Loucy (cell line): ENCODE results near the gene MAP10.

Experiments
- H2AFZ ChIP-seq: fragments of 200-600 bp; sonication (generic); 2 replicates; pipeline ENCODE4 v1.6.0; 2016; ENCODE audit warnings: antibody characterized with exemption, mild to moderate bottlenecking, low read length, moderate library complexity
- H3F3A ChIP-seq: fragments of 200-600 bp; 2 replicates; pipeline ENCODE4 v1.6.0; 2016; ENCODE audit warnings: antibody characterized with exemption, low read depth, mild to moderate bottlenecking
- H3K27me3 ChIP-seq: fragments of 200-600 bp; sonication (generic); 2 replicates; pipeline ENCODE4 v1.6.1; 2014; ENCODE audit warnings: low read length, mild to moderate bottlenecking; ENCODE audit not compliant: insufficient read depth, poor library complexity, severe bottlenecking
- H3K36me3 ChIP-seq: fragments of 200-600 bp; sonication (generic); 2 replicates; pipeline ENCODE4 v1.6.1; 2016; ENCODE audit warnings: low read length; ENCODE audit not compliant: insufficient read depth
- H3K4me1 ChIP-seq: fragments of 200-600 bp; sonication (generic); 2 replicates; pipeline ENCODE4 v1.5.1; 2014; ENCODE audit warnings: low read length, mild to moderate bottlenecking; ENCODE audit not compliant: insufficient read depth, poor library complexity, severe bottlenecking
- H3K4me2 ChIP-seq: fragments of 200-600 bp; sonication (generic); 2 replicates; pipeline ENCODE4 v1.6.0; 2014; ENCODE audit warnings: antibody characterized with exemption, low read length, low read depth, mild to moderate bottlenecking; ENCODE audit not compliant: poor library complexity, severe bottlenecking
- H3K4me3 ChIP-seq: fragments of 200-600 bp; sonication (generic); 2 replicates; pipeline ENCODE4 v1.5.1; 2014; ENCODE audit warnings: low read length, mild to moderate bottlenecking, mixed read lengths; ENCODE audit not compliant: poor library complexity, severe bottlenecking
- H3K79me2 ChIP-seq: fragments of 200-600 bp; sonication (generic); 2 replicates; pipeline ENCODE4 v1.6.1; 2014; ENCODE audit warnings: low read length; ENCODE audit not compliant: insufficient read depth
- H3K9ac ChIP-seq: fragments of 200-600 bp; sonication (generic); 2 replicates; pipeline ENCODE4 v1.6.0; 2014; ENCODE audit warnings: mild to moderate bottlenecking, low read depth, low read length, moderate library complexity; ENCODE audit not compliant: poor library complexity, severe bottlenecking
- H3K9me2 ChIP-seq: fragments of 200-600 bp; sonication (generic); replicated peaks from 2 replicates; pipeline ENCODE4 v1.6.1; 2016; ENCODE audit warnings: low read depth, low read length, mixed read lengths
- H3K9me3 ChIP-seq: fragments of 200-600 bp; sonication (generic); 2 replicates; pipeline ENCODE4 v1.6.1; 2014; ENCODE audit warnings: mild to moderate bottlenecking, antibody characterized with exemption, low read length, low read depth; ENCODE audit not compliant: insufficient read depth
- H4K20me1 ChIP-seq: fragments of 200-600 bp; sonication (generic); 2 replicates; pipeline ENCODE4 v1.6.0; 2014; ENCODE audit warnings: antibody characterized with exemption, low read length, mild to moderate bottlenecking; ENCODE audit not compliant: insufficient read depth, poor library complexity, severe bottlenecking
- EZH2phosphoT487 ChIP-seq: fragments of 200-600 bp; IDR thresholded peaks from 2 replicates; pipeline ENCODE4 v1.6.1; 2018; ENCODE audit warnings: antibody characterized with exemption, mild to moderate bottlenecking, moderate library complexity, borderline replicate concordance
- TF ChIP-seq, protein P1 (sequence below): fragments of 200-600 bp; sonication (generic); conservative IDR thresholded peaks from 2 replicates; pipeline ENCODE4 v1.5.1; 2014; ENCODE audit warnings: mild to moderate bottlenecking, antibody characterized with exemption, low read length

Gene MAP10

DNA sequence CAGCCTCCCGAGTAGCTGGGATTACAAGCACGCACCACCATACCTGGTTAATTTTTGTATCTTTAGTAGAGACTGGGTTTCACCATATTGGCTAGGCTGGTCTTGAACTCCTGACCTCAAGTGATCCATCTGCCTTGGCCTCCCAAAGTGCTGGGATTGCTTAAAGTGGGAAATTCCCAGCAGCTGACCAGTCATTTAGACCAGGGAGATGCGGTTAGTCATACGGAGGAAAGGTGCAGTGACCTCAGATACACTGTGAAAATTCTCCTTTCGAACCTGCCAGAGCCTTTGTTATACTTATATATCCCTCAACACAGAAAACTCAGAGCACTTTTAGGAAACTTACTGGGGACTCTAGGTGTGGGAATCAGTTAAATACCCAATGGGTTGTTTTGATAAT, 39.6 kb downstream of the MAP10 start:
- no peaks in the 10 kb centered on the region for H3F3A ChIP-seq
- no peaks in the 10 kb centered on the region for H3K4me1 ChIP-seq
- H3K79me2 ChIP-seq, result no peaks in the 10 kb centered on the region
- no peak overlapping the region for H3K9ac ChIP-seq
- no peaks in the 10 kb centered on the region for H3K36me3 ChIP-seq
- TF ChIP-seq EZH2phosphoT487, result no peak
- no peak overlapping the region for H3K4me3 ChIP-seq
- H3K9me3 ChIP-seq, result peaks cover 12% of the 10 kb centered on the region; the same call in 1 of the 2 replicates
- no peaks in the 10 kb centered on the region for H3K9me2 ChIP-seq
- H3K27me3 ChIP-seq, result no peaks in the 10 kb centered on the region
- H2AFZ ChIP-seq, result no peak overlapping the region
- H3K4me2 ChIP-seq, result no peak overlapping the region
- no peaks in the 10 kb centered on the region for H4K20me1 ChIP-seq

GRCh38 chr1:232845406-232845955, 40.3 kb downstream of the MAP10 start:
- no peaks in the 10 kb centered on the region for H3K79me2 ChIP-seq

GRCh38 chr1:232851532-232851931, 46.3 kb downstream of the MAP10 start:
- H3K4me2 ChIP-seq, result no peak overlapping the region
- H3K79me2 ChIP-seq, result no peaks in the 10 kb centered on the region
- H3K36me3 ChIP-seq, result no peaks in the 10 kb centered on the region
- no peak overlapping the region for H3K9ac ChIP-seq
- H3K4me1 ChIP-seq, result peaks cover 2% of the 10 kb centered on the region
- H2AFZ ChIP-seq, result no peak overlapping the region
- H3K4me3 ChIP-seq, result no peak overlapping the region
- no peaks in the 10 kb centered on the region for H4K20me1 ChIP-seq
- TF ChIP-seq, protein P1, sequence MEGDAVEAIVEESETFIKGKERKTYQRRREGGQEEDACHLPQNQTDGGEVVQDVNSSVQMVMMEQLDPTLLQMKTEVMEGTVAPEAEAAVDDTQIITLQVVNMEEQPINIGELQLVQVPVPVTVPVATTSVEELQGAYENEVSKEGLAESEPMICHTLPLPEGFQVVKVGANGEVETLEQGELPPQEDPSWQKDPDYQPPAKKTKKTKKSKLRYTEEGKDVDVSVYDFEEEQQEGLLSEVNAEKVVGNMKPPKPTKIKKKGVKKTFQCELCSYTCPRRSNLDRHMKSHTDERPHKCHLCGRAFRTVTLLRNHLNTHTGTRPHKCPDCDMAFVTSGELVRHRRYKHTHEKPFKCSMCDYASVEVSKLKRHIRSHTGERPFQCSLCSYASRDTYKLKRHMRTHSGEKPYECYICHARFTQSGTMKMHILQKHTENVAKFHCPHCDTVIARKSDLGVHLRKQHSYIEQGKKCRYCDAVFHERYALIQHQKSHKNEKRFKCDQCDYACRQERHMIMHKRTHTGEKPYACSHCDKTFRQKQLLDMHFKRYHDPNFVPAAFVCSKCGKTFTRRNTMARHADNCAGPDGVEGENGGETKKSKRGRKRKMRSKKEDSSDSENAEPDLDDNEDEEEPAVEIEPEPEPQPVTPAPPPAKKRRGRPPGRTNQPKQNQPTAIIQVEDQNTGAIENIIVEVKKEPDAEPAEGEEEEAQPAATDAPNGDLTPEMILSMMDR, result no peak
- TF ChIP-seq EZH2phosphoT487, result no peak
- no peaks in the 10 kb centered on the region for H3K9me2 ChIP-seq
- H3K9me3 ChIP-seq, result no peaks in the 10 kb centered on the region
- H3K27me3 ChIP-seq, result no peaks in the 10 kb centered on the region
- no peaks in the 10 kb centered on the region for H3F3A ChIP-seq

More at GRCh38 chr1:232845406-232845955, 40.3 kb downstream of the MAP10 start:
- Histone ChIP-seq H3K9me2 (no peaks in the 10 kb centered on the region), H3K36me3 (no peaks in the 10 kb centered on the region), H2AFZ (no peak overlapping the region), H4K20me1 (no peaks in the 10 kb centered on the region), H3K4me2 (no peak overlapping the region), H3K4me1 (no peaks in the 10 kb centered on the region), H3K27me3 (no peaks in the 10 kb centered on the region), H3K4me3 (no peak overlapping the region), H3K9me3 (peaks cover 10% of the 10 kb centered on the region; the same call in 1 of the 2 replicates), H3F3A (no peaks in the 10 kb centered on the region), H3K9ac (no peak overlapping the region)
- TF ChIP-seq EZH2phosphoT487, result no peak
- TF ChIP-seq, protein P1, result no peak
